HCT116 (cell line): ENCODE data around the gene KCTD19. TPM values are rescaled to one million over a fixed set of nuclear protein-coding genes. Genes with fewer than 3 reads are reported as not detected.

ENCODE experiments used
- ATAC-seq: fragments of 200-7000 bp; cut with Tn5 transposase; 2 replicates; pipeline ENCODE4 v1.9.1; 2020; ENCODE audit warnings: mild to moderate bottlenecking, moderate library complexity
- BruUV-seq: library from RNA; stranded (reverse); fragments of 400-500 nt; replicated peaks from 2 replicates; lab custom pipeline; 2021; lab: Mats Ljungman, UMichigan
- CTCF ChIA-PET: fragments of 300-600 bp; sonication (Branson Sonifier 250); formaldehyde crosslinking; loops from one replicate; lab custom pipeline; 2021; ENCODE audit warnings: antibody characterized with exemption; lab: Charles Lee
- POLR2A ChIA-PET: fragments of 300-600, 350-600 bp; sonication (Branson Sonifier 250); formaldehyde crosslinking; loops from one replicate; lab custom pipeline; 2021; ENCODE audit warnings: antibody characterized with exemption; lab: Charles Lee
- RAD21 ChIA-PET, 2 experiments: fragments of 300-600 bp; sonication (Branson Sonifier 250); formaldehyde crosslinking; loops; one replicate each; lab custom pipeline; 2023; ENCODE audit warnings: low total read pairs in 2 of 2; ENCODE audit not compliant: uncharacterized antibody in 2 of 2, unreplicated experiment in 2 of 2, low non-redundant PET in 1 of 2; lab: Charles Lee
- DNase-seq: peaks from one replicate; pipeline ENCODE4 v3.0.0-alpha.2; 2010; ENCODE audit warnings: low read depth, low spot score
- H2AFZ ChIP-seq: fragments of 200-600 bp; shearing (Covaris generic), sonication (generic); 2 replicates; pipeline ENCODE4 v1.6.1; 2017; ENCODE audit warnings: low read depth, mixed run types, mixed read lengths, antibody characterized with exemption, low read length; ENCODE audit not compliant: poor library complexity, severe bottlenecking
- H3K27ac ChIP-seq: 2 replicates; pipeline ENCODE4 v1.5.1; 2012; ENCODE audit warnings: low read depth, low read length
- H3K27me3 ChIP-seq: fragments of 200-600 bp; sonication (generic); 2 replicates; pipeline ENCODE4 v1.6.1; 2016; ENCODE audit warnings: mixed run types, low read length, mixed read lengths; ENCODE audit not compliant: insufficient read depth
- H3K36me3 ChIP-seq, 2 experiments: fragments of 200-500 bp in 1 of 2; fragments of 200-600 bp in 1 of 2; sonication (Bioruptor generic) in 1 of 2; sonication (generic) in 1 of 2; 2 replicates each; pipeline versions ENCODE4 v1.5.1 to v1.6.1; 2014 to 2016; ENCODE audit warnings: low read length in 2 of 2, inconsistent platforms in 1 of 2, mixed read lengths in 1 of 2, mixed run types in 1 of 2; ENCODE audit not compliant: insufficient read depth in 2 of 2, control insufficient read depth in 1 of 2
- H3K4me1 ChIP-seq, 2 experiments: fragments of 200-600 bp in 1 of 2; sonication (generic) in 1 of 2; 2 replicates each; pipeline versions ENCODE4 v1.5.1 to v1.6.1; 2012 to 2017; ENCODE audit warnings: low read length in 2 of 2, inconsistent platforms in 1 of 2, mild to moderate bottlenecking in 1 of 2, mixed read lengths in 1 of 2, mixed run types in 1 of 2, moderate library complexity in 1 of 2; ENCODE audit not compliant: insufficient read depth in 2 of 2, control insufficient read depth in 1 of 2
- H3K4me2 ChIP-seq: fragments of 200-600 bp; sonication (generic); 2 replicates; pipeline ENCODE4 v1.6.1; 2017; ENCODE audit warnings: mixed run types, low read length, mixed read lengths
- H3K4me3 ChIP-seq, 2 experiments: fragments of 200-600 bp in 1 of 2; sonication (generic) in 1 of 2; replicated peaks in 1 of 2; 2 replicates each; pipeline ENCODE4 v1.5.1; 2011 to 2016; ENCODE audit warnings: low read length in 2 of 2, control low read depth in 1 of 2, low read depth in 1 of 2, mild to moderate bottlenecking in 1 of 2, mixed read lengths in 1 of 2, mixed run types in 1 of 2
- H3K79me2 ChIP-seq: fragments of 200-600 bp; sonication (generic); 2 replicates; pipeline ENCODE4 v1.6.1; 2017; ENCODE audit warnings: mild to moderate bottlenecking, mixed run types, low read length, moderate library complexity, mixed read lengths; ENCODE audit not compliant: insufficient read depth
- H3K9ac ChIP-seq: fragments of 200-600 bp; sonication (generic); 2 replicates; pipeline ENCODE4 v1.6.1; 2016; ENCODE audit warnings: low read length, mixed read lengths
- H3K9me2 ChIP-seq: fragments of 200-600 bp; sonication (generic), shearing (Covaris generic); 2 replicates; pipeline ENCODE4 v1.6.1; 2017; ENCODE audit warnings: mixed run types, mild to moderate bottlenecking, moderate library complexity; ENCODE audit not compliant: insufficient read depth
- H3K9me3 ChIP-seq, 2 experiments: fragments of 200-500 bp in 1 of 2; fragments of 200-600 bp in 1 of 2; sonication (Bioruptor generic) in 1 of 2; sonication (generic) in 1 of 2; 2 replicates each; pipeline ENCODE4 v1.6.1; 2014 to 2017; ENCODE audit warnings: low read length in 2 of 2, mixed read lengths in 2 of 2, inconsistent platforms in 1 of 2, low read depth in 1 of 2, mild to moderate bottlenecking in 1 of 2, mixed run types in 1 of 2, moderate library complexity in 1 of 2; ENCODE audit not compliant: control insufficient read depth in 1 of 2, insufficient read depth in 1 of 2
- H4K20me1 ChIP-seq: fragments of 200-600 bp; sonication (generic), shearing (Covaris generic); 2 replicates; pipeline ENCODE4 v1.6.1; 2017; ENCODE audit warnings: mixed run types, mild to moderate bottlenecking, moderate library complexity; ENCODE audit not compliant: insufficient read depth
- EGR1 ChIP-seq: IDR thresholded peaks from 2 replicates; pipeline ENCODE4 v1.6.1; 2012; ENCODE audit warnings: low read depth
- EZH2 ChIP-seq: fragments of 200-600 bp; sonication (generic); IDR thresholded peaks from 2 replicates; pipeline ENCODE4 v1.6.1; 2017; ENCODE audit warnings: antibody characterized with exemption, mixed run types
- EZH2phosphoT487 ChIP-seq: fragments of 200-600 bp; IDR thresholded peaks from 2 replicates; pipeline ENCODE4 v1.6.1; 2018; ENCODE audit warnings: antibody characterized with exemption, borderline replicate concordance
- FOSL1 ChIP-seq: IDR thresholded peaks from 2 replicates; pipeline ENCODE4 v1.6.1; 2012; ENCODE audit warnings: low read depth
- MAX ChIP-seq: IDR thresholded peaks from 2 replicates; pipeline ENCODE4 v1.6.1; 2012
- POLR2A ChIP-seq: IDR thresholded peaks from 2 replicates; pipeline ENCODE4 v1.7.0; 2011; ENCODE audit warnings: borderline replicate concordance; ENCODE audit not compliant: insufficient read depth, insufficient read length; ENCODE audit errors: extremely low read depth
- POLR2AphosphoS5 ChIP-seq: IDR thresholded peaks from 2 replicates; pipeline ENCODE4 v1.6.1; 2011; ENCODE audit warnings: mild to moderate bottlenecking, low read depth, low read length, moderate library complexity
- SIN3A ChIP-seq: IDR thresholded peaks from 2 replicates; pipeline ENCODE4 v1.6.1; 2012; ENCODE audit warnings: low read depth
- SP1 ChIP-seq: IDR thresholded peaks from 2 replicates; pipeline ENCODE4 v1.6.1; 2012; ENCODE audit warnings: low read depth
- SRF ChIP-seq: IDR thresholded peaks from 2 replicates; pipeline ENCODE4 v1.6.1; 2012; ENCODE audit warnings: low read depth
- YY1 ChIP-seq: IDR thresholded peaks from 2 replicates; pipeline ENCODE4 v1.6.1; 2011; ENCODE audit warnings: low read length, low read depth, moderate library complexity, mild to moderate bottlenecking; ENCODE audit not compliant: insufficient replicate concordance; ENCODE audit errors: extremely low read depth
- ZNF274 ChIP-seq: fragments of 200-500 bp; sonication (Bioruptor generic); IDR thresholded peaks from 2 replicates; pipeline ENCODE4 v1.6.1; 2014; ENCODE audit warnings: mild to moderate bottlenecking, low read depth, low read length, inconsistent platforms
- intact Hi-C: fragments of 100-400 bp; cut with micrococcal nuclease; formaldehyde crosslinking; loops from 2 replicates; pipeline ENCODE4 v1.10.0; 2022
- total RNA-seq: library from RNA; stranded (reverse); gene quantifications from one replicate; pipeline ENCODE4 v1.2.1, GENCODE V29; 2021; ENCODE audit not compliant: unreplicated experiment
- TF ChIP-seq, protein P1 (sequence below): IDR thresholded peaks from 2 replicates; pipeline ENCODE4 v1.6.1; 2012; ENCODE audit warnings: low read depth
- TF ChIP-seq, protein P2 (sequence below): IDR thresholded peaks from 2 replicates; pipeline ENCODE4 v1.6.1; 2012

Gene KCTD19
- total RNA-seq, 1 experiment from 2014 or later: not detected

- TF ChIP-seq SIN3A (no peak), EZH2 (no peak), SP1 (no peak)
- TF ChIP-seq, all 23 proteins: peak for 0
- H3K4me2 ChIP-seq: no peak overlapping the region
- no peaks in the 10 kb centered on the region for H3K9me2 ChIP-seq
- ATAC-seq (peak; percentile 63), DNase-seq (no peak)
- no peak overlapping the region for H2AFZ ChIP-seq
- H3K4me1 ChIP-seq: peaks cover 0 to 6% of the 10 kb centered on the region in 2 experiments; a peak in 1 of 4 replicates
- no peaks in the 10 kb centered on the region; a peak in 1 of 4 replicates for H3K9me3 ChIP-seq
- H4K20me1 ChIP-seq: no peaks in the 10 kb centered on the region
- BruUV-seq: no TSS peak
- no peaks in the 10 kb centered on the region for H3K27me3 ChIP-seq
- intact Hi-C loops: no loop called here
- H3K4me3 ChIP-seq: no peak overlapping the region
- H3K27ac ChIP-seq: no peak overlapping the region
- no peak overlapping the region for H3K9ac ChIP-seq
- ChIA-PET RAD21 (no interaction called here), CTCF (no interaction called here), POLR2A (no interaction called here)
- no peaks in the 10 kb centered on the region for H3K79me2 ChIP-seq
- no peaks in the 10 kb centered on the region for H3K36me3 ChIP-seq
These were observed 23.6 kb downstream of the KCTD19 start for GRCh38 chr16:67302970-67303369.

DNA sequence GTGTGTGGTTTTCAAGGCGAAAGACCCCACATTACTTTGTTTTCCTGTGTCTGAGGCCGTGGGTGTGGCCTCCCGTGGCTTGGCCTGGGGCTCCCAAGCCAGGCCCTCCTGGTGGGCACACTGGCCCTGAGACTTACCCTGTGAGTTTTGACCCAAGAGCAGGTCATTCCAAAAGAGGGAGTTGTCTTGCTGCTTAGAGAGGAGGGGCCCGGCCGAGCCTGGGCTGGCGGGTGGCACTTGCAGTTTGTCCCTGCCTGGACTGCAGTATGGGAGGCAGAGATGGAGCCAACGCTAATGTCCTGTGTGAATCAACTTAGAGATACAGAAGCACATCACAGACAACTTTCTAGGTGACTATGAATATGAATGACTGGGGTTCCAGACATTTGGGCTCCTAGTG, 24.5 kb downstream of the KCTD19 start:
- Histone ChIP-seq H3K36me3 (no peaks in the 10 kb centered on the region), H3K4me3 (no peak overlapping the region), H3K9me2 (no peaks in the 10 kb centered on the region), H4K20me1 (no peaks in the 10 kb centered on the region)
- no peak for DNase-seq
- intact Hi-C loops: no loop called here
- RAD21 ChIA-PET: no interaction called here
- TF ChIP-seq FOSL1 (no peak), EZH2 (no peak), YY1 (no peak), POLR2AphosphoS5 (no peak), SRF (no peak), EGR1 (no peak), MAX (no peak), POLR2A (no peak), ZNF274 (no peak), EZH2phosphoT487 (no peak), SP1 (no peak), SIN3A (no peak)
- TF ChIP-seq, protein P1, sequence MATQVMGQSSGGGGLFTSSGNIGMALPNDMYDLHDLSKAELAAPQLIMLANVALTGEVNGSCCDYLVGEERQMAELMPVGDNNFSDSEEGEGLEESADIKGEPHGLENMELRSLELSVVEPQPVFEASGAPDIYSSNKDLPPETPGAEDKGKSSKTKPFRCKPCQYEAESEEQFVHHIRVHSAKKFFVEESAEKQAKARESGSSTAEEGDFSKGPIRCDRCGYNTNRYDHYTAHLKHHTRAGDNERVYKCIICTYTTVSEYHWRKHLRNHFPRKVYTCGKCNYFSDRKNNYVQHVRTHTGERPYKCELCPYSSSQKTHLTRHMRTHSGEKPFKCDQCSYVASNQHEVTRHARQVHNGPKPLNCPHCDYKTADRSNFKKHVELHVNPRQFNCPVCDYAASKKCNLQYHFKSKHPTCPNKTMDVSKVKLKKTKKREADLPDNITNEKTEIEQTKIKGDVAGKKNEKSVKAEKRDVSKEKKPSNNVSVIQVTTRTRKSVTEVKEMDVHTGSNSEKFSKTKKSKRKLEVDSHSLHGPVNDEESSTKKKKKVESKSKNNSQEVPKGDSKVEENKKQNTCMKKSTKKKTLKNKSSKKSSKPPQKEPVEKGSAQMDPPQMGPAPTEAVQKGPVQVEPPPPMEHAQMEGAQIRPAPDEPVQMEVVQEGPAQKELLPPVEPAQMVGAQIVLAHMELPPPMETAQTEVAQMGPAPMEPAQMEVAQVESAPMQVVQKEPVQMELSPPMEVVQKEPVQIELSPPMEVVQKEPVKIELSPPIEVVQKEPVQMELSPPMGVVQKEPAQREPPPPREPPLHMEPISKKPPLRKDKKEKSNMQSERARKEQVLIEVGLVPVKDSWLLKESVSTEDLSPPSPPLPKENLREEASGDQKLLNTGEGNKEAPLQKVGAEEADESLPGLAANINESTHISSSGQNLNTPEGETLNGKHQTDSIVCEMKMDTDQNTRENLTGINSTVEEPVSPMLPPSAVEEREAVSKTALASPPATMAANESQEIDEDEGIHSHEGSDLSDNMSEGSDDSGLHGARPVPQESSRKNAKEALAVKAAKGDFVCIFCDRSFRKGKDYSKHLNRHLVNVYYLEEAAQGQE: no peak
- TF ChIP-seq, protein P2, sequence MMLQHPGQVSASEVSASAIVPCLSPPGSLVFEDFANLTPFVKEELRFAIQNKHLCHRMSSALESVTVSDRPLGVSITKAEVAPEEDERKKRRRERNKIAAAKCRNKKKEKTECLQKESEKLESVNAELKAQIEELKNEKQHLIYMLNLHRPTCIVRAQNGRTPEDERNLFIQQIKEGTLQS: no peak
- TF ChIP-seq, all 23 proteins: peak for 0
- H3K9me3 ChIP-seq: no peaks in the 10 kb centered on the region; a peak in 1 of 4 replicates
- peaks cover 0 to 6% of the 10 kb centered on the region in 2 experiments; a peak in 1 of 4 replicates for H3K4me1 ChIP-seq
- CTCF ChIA-PET: no interaction called here
- no peaks in the 10 kb centered on the region for H3K27me3 ChIP-seq
- H3K79me2 ChIP-seq: no peaks in the 10 kb centered on the region
- POLR2A ChIA-PET: no interaction called here
- no peak for ATAC-seq
- H3K4me2 ChIP-seq: no peak overlapping the region
- no TSS peak for BruUV-seq
- H3K27ac ChIP-seq: no peak overlapping the region
- no peak overlapping the region for H3K9ac ChIP-seq
- no peak overlapping the region for H2AFZ ChIP-seq
